ENCODE results near the gene RGL2. TPM values are rescaled to one million over a fixed set of nuclear protein-coding genes. Genes with fewer than 3 reads are reported as not detected.

The RGL2 gene
- total and polyA plus RNA-seq, 2 of the 13 experiments (the other 11 are each of a cell fraction or from before 2014, with no cell fraction given) = 22.9 to 47.4 TPM

GRCh38 chr6:33288921-33289783 is 9.6 kb downstream of the RGL2 start, which contains the start of the genes PFDN6 and WDR46 (continued):
- no peak for TF ChIP-seq PRPF4 (IDR thresholded peaks at IDR 0.05; ENCODE audit: low read depth, low read length, poor library complexity, severe bottlenecking)
- no peak for TF ChIP-seq RARG (CRISPR knock-in tag; IDR thresholded peaks at IDR 0.05; ENCODE audit: low read depth)
- TF ChIP-seq ZNF670 (CRISPR knock-in tag; IDR thresholded peaks at IDR 0.05; ENCODE audit: borderline replicate concordance) = no peak
- TF ChIP-seq ZNF350 (CRISPR knock-in tag; IDR thresholded peaks at IDR 0.05; ENCODE audit: borderline replicate concordance, low read depth) = peak; percentile 71; the same call in 1 of the 2 replicates
- TF ChIP-seq ZNF773 (CRISPR knock-in tag; IDR thresholded peaks at IDR 0.05; ENCODE audit: borderline replicate concordance) = no peak
- TF ChIP-seq HCFC1 (IDR thresholded peaks at IDR 0.05; ENCODE audit: low read depth, low read length) = peak; percentile 87
- TF ChIP-seq EEA1 (CRISPR knock-in tag; IDR thresholded peaks at IDR 0.05; ENCODE audit: borderline replicate concordance) = peak; percentile 47; the same call in 1 of the 2 replicates
- TF ChIP-seq ZNF124 (CRISPR knock-in tag; IDR thresholded peaks at IDR 0.05) = 0 out of 2 replicates have a peak, but pooled peaks have one; percentile 19
- peak in 1 of 2 experiments; percentile 70; a peak in 2 of 4 replicates for TF ChIP-seq ATF4 (CRISPR knock-in tag; IDR thresholded peaks at IDR 0.05)
- TF ChIP-seq STAT5B (CRISPR knock-in tag; IDR thresholded peaks at IDR 0.05) = no peak
- peak; percentile 77 for TF ChIP-seq MNT (IDR thresholded peaks at IDR 0.05)
- TF ChIP-seq WIZ (CRISPR knock-in tag; IDR thresholded peaks at IDR 0.05) = no peak
- peak; percentile 27; the same call in 1 of the 2 replicates for TF ChIP-seq ZNF274 (CRISPR knock-in tag; IDR thresholded peaks at IDR 0.05)
- no peak for TF ChIP-seq DNMT1 (CRISPR knock-in tag; IDR thresholded peaks at IDR 0.05)
- no peak; the same call in none of the 2 replicates for TF ChIP-seq HBP1 (CRISPR knock-in tag; IDR thresholded peaks at IDR 0.05; ENCODE audit: low read depth)
- 0 out of 2 replicates have a peak, but pooled peaks have one; percentile 64 for TF ChIP-seq ZNF616 (CRISPR knock-in tag; IDR thresholded peaks at IDR 0.05; ENCODE audit: low read depth)
- TF ChIP-seq PREB (CRISPR knock-in tag; IDR thresholded peaks at IDR 0.05) = no peak
- no peak for TF ChIP-seq PRDM4 (CRISPR knock-in tag; IDR thresholded peaks at IDR 0.05; ENCODE audit: borderline replicate concordance)
- TF ChIP-seq TIGD3 (CRISPR knock-in tag; IDR thresholded peaks at IDR 0.05; ENCODE audit: borderline replicate concordance) = no peak

Data from HepG2 (cell line).